GM12878 (cell line): ENCODE results near the gene CFAP61.

ENCODE experiments used
- ATF3 ChIP-seq: IDR thresholded peaks from 2 replicates; pipeline ENCODE4 v1.6.1; 2011; ENCODE audit warnings: low read depth, mild to moderate bottlenecking, low read length, moderate library complexity, borderline replicate concordance; ENCODE audit errors: extremely low read depth
- CTCF ChIP-seq, 3 experiments: IDR thresholded peaks in 2 of 3; conservative IDR thresholded peaks in 1 of 3; 2 replicates each; pipeline ENCODE4 v1.5.1; 2011; ENCODE audit warnings: low read depth in 3 of 3, low read length in 3 of 3, mild to moderate bottlenecking in 3 of 3, control low read depth in 2 of 3, moderate library complexity in 2 of 3, inconsistent platforms in 1 of 3, mixed read lengths in 1 of 3; ENCODE audit not compliant: control insufficient read depth in 2 of 3, insufficient read depth in 1 of 3; ENCODE audit errors: extremely low read depth in 1 of 3
- FOXK2 ChIP-seq: fragments of 450-650 bp; IDR thresholded peaks from 2 replicates; pipeline ENCODE4 v1.6.1; 2017; ENCODE audit warnings: mild to moderate bottlenecking, moderate library complexity
- POLR2A ChIP-seq: IDR thresholded peaks from 2 replicates; pipeline ENCODE4 v1.6.1; 2011; ENCODE audit warnings: low read depth, mild to moderate bottlenecking, low read length
- SREBF2 ChIP-seq: IDR thresholded peaks from 2 replicates; pipeline ENCODE4 v1.6.1; 2012; ENCODE audit warnings: mild to moderate bottlenecking, low read length

- TF ChIP-seq CTCF (IDR thresholded peaks at IDR 0.05 in 2 of 3, conservative IDR thresholded peaks at IDR 0.05 in 1 of 3; ENCODE audit: control insufficient read depth in 2 of 3, extremely low read depth in 1 of 3, insufficient read depth in 1 of 3, low read depth in 3 of 3, low read length in 3 of 3) (no peak), FOXK2 (no peak), SREBF2 (no peak), POLR2A (no peak), ATF3 (no peak)
These were observed 44.1 kb downstream of the CFAP61 start for GRCh38 chr20:20096421-20096820.
